WTC11 (cell line): ENCODE data around the gene BET1L. TPM values are rescaled to one million over a fixed set of nuclear protein-coding genes. Genes with fewer than 3 reads are reported as not detected.

Experiments
- ELF4 ChIP-seq: sonication (generic); formaldehyde crosslinking; IDR thresholded peaks from 2 replicates; pipeline ENCODE4 v1.8.1; 2022; ENCODE audit warnings: low read depth, mild to moderate bottlenecking, moderate library complexity, missing genetic modification reagents
- EMX1 ChIP-seq: fragments of 250-450 bp; sonication (Bioruptor Pico); IDR thresholded peaks from 2 replicates; pipeline ENCODE4 v1.8.0; 2021; ENCODE audit warnings: mild to moderate bottlenecking
- FOXJ3 ChIP-seq: sonication (generic); formaldehyde crosslinking; IDR thresholded peaks from 2 replicates; pipeline ENCODE4 v1.9.0; 2021; ENCODE audit warnings: missing genetic modification reagents, mild to moderate bottlenecking, borderline replicate concordance
- HMGXB4 ChIP-seq: sonication (generic); formaldehyde crosslinking; IDR thresholded peaks from 2 replicates; pipeline ENCODE4 v1.8.1; 2023; ENCODE audit warnings: mild to moderate bottlenecking, moderate library complexity, missing genetic modification reagents
- JAZF1 ChIP-seq: fragments of 250-450 bp; sonication (Bioruptor Pico); IDR thresholded peaks from 2 replicates; pipeline ENCODE4 v1.9.0; 2021; ENCODE audit warnings: moderate library complexity, mild to moderate bottlenecking, inconsistent platforms
- MAX ChIP-seq: sonication (generic); formaldehyde crosslinking; IDR thresholded peaks from 2 replicates; pipeline ENCODE4 v1.8.0; 2022; ENCODE audit warnings: mild to moderate bottlenecking, missing genetic modification reagents
- NFYB ChIP-seq: sonication (generic); formaldehyde crosslinking; conservative IDR thresholded peaks from 2 replicates; pipeline ENCODE4 v1.8.0; 2022; ENCODE audit warnings: low read depth, missing genetic modification reagents
- NR2C2 ChIP-seq: sonication (generic); formaldehyde crosslinking; IDR thresholded peaks from 2 replicates; pipeline ENCODE4 v1.8.0; 2022; ENCODE audit warnings: mild to moderate bottlenecking, missing genetic modification reagents
- RELA ChIP-seq: sonication (generic); formaldehyde crosslinking; IDR thresholded peaks from 2 replicates; pipeline ENCODE4 v1.8.1; 2022; ENCODE audit warnings: missing genetic modification reagents, mild to moderate bottlenecking, borderline replicate concordance
- ZNF232 ChIP-seq: sonication (generic); formaldehyde crosslinking; IDR thresholded peaks from 2 replicates; pipeline ENCODE4 v1.8.0; 2022; ENCODE audit warnings: mild to moderate bottlenecking, missing genetic modification reagents
- ZNF671 ChIP-seq: fragments of 250-450 bp; sonication (Bioruptor Pico); IDR thresholded peaks from 2 replicates; pipeline ENCODE4 v1.8.0; 2021; ENCODE audit warnings: mild to moderate bottlenecking
- total RNA-seq: library from RNA; stranded (reverse); gene quantifications from 3 replicates; pipeline ENCODE4 v1.2.3, GENCODE V29; 2021
- TF ChIP-seq, protein P1 (sequence below): sonication (generic); formaldehyde crosslinking; IDR thresholded peaks from 2 replicates; pipeline ENCODE4 v1.8.0; 2023; ENCODE audit warnings: mild to moderate bottlenecking, missing genetic modification reagents
- TF ChIP-seq, protein P2 (sequence below): sonication (generic); formaldehyde crosslinking; IDR thresholded peaks from 2 replicates; pipeline ENCODE4 v1.8.1; 2023; ENCODE audit warnings: mild to moderate bottlenecking, missing genetic modification reagents, borderline replicate concordance
- TF ChIP-seq, protein P3 (sequence below): fragments of 250-450 bp; sonication (Bioruptor Pico); IDR thresholded peaks from 2 replicates; pipeline ENCODE4 v1.9.0; 2021; ENCODE audit warnings: mild to moderate bottlenecking, borderline replicate concordance

BET1L gene
- total RNA-seq, 1 experiment from 2014 or later: 51.4 TPM

DNA sequence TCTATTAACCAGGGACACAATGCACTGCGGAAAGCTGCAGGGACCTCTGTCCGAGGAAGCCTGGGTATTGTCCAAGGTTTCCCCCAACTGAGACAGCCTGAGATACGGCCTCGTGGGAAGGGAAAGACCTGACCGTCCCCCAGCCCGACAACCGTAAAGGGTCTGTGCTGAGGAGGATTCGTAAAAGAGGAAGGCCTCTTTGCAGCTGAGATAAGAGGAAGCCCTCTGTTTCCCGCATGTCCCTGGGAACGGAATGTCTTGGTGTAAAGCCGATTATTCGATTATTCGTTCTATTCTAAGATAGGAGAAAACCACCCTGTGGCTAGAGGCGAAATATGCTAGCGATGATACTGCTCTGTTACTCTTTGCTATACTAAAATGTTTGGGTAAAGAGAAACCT lies 5.2 kb downstream of the BET1L start (continued):
- TF ChIP-seq, protein P1, sequence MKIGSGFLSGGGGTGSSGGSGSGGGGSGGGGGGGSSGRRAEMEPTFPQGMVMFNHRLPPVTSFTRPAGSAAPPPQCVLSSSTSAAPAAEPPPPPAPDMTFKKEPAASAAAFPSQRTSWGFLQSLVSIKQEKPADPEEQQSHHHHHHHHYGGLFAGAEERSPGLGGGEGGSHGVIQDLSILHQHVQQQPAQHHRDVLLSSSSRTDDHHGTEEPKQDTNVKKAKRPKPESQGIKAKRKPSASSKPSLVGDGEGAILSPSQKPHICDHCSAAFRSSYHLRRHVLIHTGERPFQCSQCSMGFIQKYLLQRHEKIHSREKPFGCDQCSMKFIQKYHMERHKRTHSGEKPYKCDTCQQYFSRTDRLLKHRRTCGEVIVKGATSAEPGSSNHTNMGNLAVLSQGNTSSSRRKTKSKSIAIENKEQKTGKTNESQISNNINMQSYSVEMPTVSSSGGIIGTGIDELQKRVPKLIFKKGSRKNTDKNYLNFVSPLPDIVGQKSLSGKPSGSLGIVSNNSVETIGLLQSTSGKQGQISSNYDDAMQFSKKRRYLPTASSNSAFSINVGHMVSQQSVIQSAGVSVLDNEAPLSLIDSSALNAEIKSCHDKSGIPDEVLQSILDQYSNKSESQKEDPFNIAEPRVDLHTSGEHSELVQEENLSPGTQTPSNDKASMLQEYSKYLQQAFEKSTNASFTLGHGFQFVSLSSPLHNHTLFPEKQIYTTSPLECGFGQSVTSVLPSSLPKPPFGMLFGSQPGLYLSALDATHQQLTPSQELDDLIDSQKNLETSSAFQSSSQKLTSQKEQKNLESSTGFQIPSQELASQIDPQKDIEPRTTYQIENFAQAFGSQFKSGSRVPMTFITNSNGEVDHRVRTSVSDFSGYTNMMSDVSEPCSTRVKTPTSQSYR: no peak
- TF ChIP-seq NR2C2 (CRISPR knock-in tag): no peak
- TF ChIP-seq RELA (CRISPR knock-in tag): no peak
- no peak for TF ChIP-seq MAX (CRISPR knock-in tag)
- no peak for TF ChIP-seq FOXJ3
- no peak for TF ChIP-seq JAZF1 (CRISPR knock-in tag)
- TF ChIP-seq ZNF232 (CRISPR knock-in tag): no peak
- no peak for TF ChIP-seq ELF4
- TF ChIP-seq EMX1 (CRISPR knock-in tag): no peak
- TF ChIP-seq, protein P2, sequence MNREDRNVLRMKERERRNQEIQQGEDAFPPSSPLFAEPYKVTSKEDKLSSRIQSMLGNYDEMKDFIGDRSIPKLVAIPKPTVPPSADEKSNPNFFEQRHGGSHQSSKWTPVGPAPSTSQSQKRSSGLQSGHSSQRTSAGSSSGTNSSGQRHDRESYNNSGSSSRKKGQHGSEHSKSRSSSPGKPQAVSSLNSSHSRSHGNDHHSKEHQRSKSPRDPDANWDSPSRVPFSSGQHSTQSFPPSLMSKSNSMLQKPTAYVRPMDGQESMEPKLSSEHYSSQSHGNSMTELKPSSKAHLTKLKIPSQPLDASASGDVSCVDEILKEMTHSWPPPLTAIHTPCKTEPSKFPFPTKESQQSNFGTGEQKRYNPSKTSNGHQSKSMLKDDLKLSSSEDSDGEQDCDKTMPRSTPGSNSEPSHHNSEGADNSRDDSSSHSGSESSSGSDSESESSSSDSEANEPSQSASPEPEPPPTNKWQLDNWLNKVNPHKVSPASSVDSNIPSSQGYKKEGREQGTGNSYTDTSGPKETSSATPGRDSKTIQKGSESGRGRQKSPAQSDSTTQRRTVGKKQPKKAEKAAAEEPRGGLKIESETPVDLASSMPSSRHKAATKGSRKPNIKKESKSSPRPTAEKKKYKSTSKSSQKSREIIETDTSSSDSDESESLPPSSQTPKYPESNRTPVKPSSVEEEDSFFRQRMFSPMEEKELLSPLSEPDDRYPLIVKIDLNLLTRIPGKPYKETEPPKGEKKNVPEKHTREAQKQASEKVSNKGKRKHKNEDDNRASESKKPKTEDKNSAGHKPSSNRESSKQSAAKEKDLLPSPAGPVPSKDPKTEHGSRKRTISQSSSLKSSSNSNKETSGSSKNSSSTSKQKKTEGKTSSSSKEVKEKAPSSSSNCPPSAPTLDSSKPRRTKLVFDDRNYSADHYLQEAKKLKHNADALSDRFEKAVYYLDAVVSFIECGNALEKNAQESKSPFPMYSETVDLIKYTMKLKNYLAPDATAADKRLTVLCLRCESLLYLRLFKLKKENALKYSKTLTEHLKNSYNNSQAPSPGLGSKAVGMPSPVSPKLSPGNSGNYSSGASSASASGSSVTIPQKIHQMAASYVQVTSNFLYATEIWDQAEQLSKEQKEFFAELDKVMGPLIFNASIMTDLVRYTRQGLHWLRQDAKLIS (CRISPR knock-in tag): no peak
- no peak for TF ChIP-seq ZNF671
- no peak for TF ChIP-seq NFYB (CRISPR knock-in tag)
- no peak for TF ChIP-seq HMGXB4 (CRISPR knock-in tag)
- TF ChIP-seq, protein P3, sequence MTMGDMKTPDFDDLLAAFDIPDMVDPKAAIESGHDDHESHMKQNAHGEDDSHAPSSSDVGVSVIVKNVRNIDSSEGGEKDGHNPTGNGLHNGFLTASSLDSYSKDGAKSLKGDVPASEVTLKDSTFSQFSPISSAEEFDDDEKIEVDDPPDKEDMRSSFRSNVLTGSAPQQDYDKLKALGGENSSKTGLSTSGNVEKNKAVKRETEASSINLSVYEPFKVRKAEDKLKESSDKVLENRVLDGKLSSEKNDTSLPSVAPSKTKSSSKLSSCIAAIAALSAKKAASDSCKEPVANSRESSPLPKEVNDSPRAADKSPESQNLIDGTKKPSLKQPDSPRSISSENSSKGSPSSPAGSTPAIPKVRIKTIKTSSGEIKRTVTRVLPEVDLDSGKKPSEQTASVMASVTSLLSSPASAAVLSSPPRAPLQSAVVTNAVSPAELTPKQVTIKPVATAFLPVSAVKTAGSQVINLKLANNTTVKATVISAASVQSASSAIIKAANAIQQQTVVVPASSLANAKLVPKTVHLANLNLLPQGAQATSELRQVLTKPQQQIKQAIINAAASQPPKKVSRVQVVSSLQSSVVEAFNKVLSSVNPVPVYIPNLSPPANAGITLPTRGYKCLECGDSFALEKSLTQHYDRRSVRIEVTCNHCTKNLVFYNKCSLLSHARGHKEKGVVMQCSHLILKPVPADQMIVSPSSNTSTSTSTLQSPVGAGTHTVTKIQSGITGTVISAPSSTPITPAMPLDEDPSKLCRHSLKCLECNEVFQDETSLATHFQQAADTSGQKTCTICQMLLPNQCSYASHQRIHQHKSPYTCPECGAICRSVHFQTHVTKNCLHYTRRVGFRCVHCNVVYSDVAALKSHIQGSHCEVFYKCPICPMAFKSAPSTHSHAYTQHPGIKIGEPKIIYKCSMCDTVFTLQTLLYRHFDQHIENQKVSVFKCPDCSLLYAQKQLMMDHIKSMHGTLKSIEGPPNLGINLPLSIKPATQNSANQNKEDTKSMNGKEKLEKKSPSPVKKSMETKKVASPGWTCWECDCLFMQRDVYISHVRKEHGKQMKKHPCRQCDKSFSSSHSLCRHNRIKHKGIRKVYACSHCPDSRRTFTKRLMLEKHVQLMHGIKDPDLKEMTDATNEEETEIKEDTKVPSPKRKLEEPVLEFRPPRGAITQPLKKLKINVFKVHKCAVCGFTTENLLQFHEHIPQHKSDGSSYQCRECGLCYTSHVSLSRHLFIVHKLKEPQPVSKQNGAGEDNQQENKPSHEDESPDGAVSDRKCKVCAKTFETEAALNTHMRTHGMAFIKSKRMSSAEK: no peak
- TF ChIP-seq, all 79 proteins: peak for 0
